Fibroblast of skin of abdomen (primary cell): ENCODE measurements around the gene UMPS. TPM values are rescaled to one million over a fixed set of nuclear protein-coding genes. Genes with fewer than 3 reads are reported as not detected.
"Not testable (repeated sequence)": the region's sequence is repeated elsewhere in the genome, so short reads cannot be mapped to it uniquely, and the experiment has no call there.

Experiments
- DNase-seq: peaks from one replicate; pipeline ENCODE4 v3.0.0-alpha.2; 2013
- polyA plus RNA-seq, 2 experiments: library from polyadenylated mRNA; unstranded; fragments of 120-200 nt; gene quantifications; one replicate each; pipeline ENCODE4 v1.2.1, GENCODE V29; 2013; ENCODE audit not compliant: insufficient read length in 2 of 2

UMPS gene
- 27.9 TPM for polyA plus RNA-seq (2013, experiment 1 of 2; ENCODE audit: insufficient read length)
- 26.5 TPM for polyA plus RNA-seq (2013, experiment 2 of 2; ENCODE audit: insufficient read length)

DNA sequence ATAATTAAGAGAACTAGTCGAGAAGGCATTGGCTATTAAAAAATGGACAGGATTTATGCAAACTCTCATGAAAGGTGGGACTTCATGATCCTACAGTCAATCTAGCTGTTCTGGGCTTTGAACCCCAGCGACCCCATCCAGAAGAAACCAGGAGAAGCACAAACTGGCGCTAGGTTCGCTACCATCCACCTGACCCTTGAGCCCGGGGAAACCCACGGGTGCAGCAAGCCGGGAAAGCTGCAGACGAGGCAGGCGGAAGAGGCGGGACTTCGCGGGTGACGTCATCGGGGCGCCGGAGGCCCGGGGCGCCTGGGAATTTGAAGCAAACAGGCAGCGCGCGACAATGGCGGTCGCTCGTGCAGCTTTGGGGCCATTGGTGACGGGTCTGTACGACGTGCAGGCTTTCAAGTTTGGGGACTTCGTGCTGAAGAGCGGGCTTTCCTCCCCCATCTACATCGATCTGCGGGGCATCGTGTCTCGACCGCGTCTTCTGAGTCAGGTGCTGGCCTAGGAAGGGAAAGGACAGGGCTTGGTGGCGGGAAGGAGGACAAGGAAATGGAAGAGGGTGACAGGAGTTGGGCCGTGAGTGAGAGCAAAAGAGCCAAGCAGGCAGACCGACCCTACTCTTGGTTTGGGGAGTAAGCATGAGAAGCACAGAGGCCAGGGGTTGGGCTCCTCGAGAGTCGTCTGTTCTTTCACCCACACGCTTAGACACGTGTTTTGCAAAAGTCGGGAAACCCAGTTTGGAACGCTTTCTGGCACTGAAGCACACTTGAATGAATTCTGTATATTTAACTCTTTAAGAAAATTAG, at the start of gene UMPS:
TSS of gene UMPS (plus strand) at position 324 of the 812 bp plus-strand sequence. CDS start at position 344, 20 bp downstream.
- DNase-seq, result peak; percentile 83

DNA sequence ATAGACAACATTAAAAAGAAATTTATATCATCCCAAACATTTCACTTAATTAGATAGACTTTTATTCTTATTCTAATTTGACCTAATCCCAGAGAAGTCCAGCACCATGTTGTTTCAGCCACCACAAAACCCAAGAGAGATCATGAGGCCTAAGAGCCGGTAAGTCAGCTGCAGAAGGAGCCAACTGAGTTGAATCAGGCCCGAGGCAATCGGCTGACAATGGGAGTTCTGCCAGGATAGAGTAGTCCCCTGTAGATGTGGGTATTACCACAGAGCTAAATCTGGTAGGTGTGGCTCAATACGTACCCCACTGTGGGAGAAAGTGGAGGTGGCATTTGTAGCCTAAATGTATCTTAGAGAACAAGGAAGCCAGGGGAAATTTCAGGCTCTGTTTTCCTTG, 49.7 kb upstream of the UMPS start:
- no peak for DNase-seq

DNA sequence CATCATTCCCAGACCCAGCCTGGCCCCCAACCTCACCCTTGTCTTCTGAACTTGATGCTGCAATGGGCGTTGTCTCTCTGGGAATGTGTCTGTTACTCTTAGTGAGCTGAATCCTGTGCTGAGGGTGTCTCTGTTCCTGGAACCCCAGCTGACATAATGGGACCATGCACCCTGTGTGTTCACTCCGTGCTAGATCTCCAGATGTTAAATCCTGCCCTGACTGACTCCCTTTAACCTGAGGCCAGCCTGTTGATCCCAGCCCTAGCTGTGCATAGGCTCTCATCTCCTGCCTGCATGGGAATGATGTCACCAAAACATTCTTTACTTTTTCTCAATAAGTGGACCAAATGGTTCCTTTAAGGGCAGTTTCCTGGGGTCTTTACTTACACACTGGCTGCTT, 48.0 kb upstream of the UMPS start:
- DNase-seq, result no peak

DNA sequence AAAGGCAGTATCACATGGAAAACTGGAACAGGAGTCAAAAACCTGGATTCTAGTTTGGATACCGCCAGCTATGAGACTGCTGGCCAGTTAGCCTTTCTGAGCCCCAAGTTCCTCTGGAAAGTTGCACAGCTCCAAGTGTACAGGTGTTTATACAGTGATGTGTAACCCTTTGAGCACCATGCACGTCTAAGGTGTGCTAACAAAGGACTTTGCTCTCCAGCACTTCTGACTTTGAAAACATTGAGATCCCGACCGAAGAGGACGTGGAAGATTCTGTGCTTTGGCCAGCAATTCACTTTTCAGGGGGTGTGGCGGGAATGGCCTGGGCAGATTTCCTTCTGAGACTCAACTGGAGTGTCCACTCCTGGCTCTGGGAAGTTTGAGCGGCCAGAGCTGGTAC, 45.8 kb upstream of the UMPS start:
- no peak for DNase-seq

DNA sequence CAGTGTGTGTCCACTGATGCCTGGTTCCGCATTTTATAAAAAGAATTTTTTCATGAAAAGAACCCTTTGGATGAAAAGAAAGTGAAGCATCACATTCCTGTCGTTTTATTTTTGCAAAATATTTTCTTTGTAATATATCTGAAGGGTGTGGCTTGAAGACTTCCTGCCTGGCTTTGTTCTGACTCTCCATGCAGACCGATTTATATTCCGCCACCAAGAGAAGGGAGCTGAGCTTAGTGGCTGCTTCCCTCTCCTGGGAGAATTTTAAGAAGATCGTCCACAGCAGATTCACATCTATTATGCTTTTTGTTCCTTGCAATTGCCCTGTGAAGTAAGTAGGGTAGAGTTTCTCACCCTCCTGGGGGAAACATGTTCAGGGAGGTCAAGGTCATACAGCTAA, 45.2 kb upstream of the UMPS start:
- DNase-seq, result no peak

DNA sequence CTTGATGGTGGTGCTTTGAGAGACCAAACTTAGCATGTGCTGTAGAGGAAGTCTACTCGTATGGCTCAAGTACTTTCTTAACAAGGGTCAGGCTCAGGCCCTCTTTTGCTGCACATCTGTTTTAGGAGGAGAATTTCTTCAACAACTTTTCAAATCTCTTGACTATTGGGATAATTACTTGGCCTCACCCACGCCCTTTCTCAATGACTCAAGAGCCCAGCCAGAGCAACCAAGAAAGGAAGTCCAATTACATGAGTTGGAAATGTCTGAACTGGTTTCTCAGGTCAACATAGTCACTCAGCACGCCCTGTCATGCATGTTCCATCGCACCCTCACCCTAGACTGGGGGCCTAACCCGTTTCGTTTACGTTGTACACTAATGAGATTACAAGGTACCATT, 44.8 kb upstream of the UMPS start:
- no peak for DNase-seq

DNA sequence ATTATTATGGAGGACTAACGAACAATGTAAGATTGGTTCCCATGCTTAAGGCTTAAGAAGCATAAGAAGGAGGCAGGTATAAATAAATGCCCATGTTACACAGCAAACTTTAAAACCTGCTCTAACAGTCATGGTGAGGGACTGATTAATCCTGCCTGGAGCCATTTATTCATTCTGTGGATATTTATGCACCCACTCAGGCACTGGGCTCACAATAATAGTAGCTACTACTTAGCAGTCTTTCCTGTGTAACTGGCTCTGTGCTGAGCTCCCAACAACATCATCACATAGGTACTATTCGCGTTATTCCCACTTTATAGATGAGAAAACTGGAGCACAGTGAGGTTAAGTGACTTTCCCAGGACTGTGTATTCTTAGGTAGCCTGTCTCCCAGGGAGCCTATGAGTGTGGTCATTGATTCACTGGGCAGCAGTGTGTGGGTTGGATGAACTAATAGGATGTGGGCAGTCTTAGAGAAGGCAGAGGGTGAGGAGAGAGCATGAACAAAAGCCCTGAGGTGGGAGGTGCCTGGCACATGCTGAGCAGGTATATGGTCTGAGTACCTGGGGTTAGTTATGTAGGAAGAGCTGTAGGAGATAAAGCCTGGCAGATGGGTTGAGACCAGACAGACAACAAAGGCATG, 44.1 kb upstream of the UMPS start:
- no peak for DNase-seq

DNA sequence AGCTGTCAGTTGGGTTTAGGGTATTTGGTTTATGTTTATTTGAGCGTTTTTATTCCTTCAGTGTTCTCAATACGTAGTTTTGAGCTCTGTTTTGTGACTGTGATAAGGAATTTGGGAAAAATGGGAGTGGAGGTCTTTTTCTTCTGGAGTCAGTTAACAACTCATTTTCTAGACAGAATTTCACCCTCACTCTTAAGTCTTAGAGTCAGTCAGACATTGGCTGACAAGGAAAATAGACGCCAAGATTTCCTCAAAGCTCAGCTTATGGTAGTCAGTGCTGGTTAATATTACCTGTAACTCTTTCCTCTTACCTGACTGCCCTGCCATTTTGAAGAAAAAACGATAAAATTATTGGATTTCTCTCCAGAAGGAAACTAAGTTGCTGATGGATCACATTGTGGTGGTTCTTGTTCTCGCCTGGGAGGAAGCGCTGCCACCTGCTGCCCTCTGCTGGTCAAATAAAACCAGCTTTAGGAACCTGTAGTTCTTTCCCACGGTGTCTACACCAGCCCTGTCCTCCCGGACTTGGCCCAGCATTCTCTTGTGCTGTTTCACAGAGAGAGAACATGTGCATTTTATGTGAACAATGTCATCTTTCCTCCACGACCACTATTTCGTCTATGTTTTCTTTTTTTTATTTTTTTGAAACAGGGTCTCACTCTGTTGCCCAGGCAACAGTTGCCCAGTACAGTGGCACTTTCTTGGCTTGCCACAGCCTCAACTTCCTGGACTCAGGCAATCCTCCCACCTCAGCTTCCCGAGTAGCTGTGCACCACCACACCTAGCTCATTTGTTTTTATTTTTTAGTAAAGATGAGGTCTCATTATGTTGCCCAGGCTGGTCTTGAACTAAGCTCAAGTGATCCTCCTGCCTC, 41.4 kb upstream of the UMPS start:
- DNase-seq, result peak; percentile 70

DNA sequence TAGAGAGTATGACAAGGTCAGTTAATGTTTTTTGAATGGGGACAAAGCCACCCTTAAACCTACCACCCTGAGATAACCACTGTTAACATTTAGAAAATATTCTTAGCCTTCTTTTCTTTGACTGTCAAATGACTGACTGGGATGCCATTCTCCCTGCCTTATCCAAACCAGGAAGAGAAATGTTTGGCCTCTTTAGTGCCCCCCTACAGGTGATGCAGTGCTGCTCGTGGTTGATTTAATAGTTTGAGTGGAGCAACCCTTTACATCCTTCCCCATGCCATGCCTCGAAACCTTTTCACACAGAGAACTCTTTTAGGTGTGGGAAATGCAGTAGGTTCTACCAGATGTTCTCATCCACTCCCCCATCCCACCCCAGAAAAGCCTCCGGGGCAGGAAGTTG, 38.7 kb upstream of the UMPS start:
- no peak for DNase-seq

DNA sequence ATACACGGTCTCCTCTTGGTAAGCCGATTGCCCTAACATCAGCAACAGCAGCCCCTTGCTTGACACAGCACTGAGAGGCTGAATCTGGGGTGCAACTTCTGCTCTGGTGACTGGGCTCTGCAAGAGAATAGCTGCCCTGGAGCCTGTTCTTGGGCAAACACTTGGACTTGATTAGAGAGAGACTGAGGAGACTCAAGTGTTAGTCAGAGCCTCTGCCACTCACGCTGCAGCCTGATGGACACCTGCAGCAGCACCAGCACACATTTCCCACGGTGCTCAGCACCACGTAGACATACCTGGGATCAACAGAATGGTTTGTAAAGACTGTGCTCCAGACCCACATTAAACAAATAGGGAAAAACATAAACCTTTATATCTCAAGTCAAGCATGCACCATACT, 35.8 kb upstream of the UMPS start:
- no peak for DNase-seq

DNA sequence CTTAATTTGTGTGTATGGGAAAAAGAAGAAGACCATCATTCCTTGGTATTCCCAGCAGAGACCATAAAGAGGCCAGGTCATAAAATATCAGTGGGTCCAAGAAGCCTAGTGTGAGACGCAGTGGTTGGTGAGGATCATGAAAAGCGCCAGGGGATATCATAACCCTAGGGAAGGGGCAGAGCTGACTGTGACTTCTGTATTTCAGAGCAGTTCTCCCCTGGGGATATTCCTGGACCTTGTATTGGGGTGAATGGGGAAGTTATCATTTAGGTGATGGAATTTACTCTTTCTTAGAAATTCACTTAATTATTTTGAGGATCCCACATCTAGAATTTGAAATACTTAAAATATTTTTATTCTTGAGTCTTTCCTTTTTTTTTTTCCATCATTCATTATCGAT, 34.9 kb upstream of the UMPS start:
- no peak for DNase-seq

DNA sequence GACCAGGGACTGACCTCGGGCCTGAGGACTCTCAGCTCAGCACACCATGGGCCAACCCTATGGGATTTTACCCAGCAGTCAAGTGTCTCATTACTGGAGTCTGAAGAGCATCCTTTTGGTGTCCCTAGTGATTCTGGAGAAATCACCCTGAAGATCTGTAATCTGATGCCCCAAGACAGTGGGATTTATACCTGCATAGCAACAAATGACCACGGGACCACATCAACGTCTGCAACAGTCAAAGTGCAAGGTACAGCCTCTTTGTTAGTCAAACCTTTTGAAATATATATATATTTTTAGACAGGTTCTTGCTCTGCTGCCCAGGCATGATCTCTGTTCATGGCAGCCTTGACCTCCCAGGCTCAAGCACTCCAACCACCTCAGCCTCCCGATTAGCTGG, 34.2 kb upstream of the UMPS start:
- DNase-seq, result no peak

DNA sequence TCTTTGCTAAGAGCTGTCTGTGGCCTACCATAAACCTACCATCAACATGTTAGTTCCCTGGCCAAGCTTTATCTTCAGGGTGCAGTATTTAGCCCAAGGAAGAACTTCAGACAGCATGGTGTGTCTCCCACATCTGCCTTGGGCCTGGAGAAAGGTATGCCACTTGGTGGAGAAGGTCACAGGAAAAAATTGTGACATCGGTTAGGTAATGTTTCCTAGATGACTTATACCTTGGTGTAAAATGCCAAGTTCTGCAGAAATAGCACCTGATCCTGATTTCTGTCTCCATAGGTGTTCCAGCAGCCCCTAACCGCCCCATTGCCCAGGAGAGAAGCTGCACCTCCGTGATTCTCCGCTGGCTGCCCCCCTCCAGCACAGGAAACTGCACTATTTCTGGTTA, 33.0 kb upstream of the UMPS start:
- DNase-seq, result no peak

DNA sequence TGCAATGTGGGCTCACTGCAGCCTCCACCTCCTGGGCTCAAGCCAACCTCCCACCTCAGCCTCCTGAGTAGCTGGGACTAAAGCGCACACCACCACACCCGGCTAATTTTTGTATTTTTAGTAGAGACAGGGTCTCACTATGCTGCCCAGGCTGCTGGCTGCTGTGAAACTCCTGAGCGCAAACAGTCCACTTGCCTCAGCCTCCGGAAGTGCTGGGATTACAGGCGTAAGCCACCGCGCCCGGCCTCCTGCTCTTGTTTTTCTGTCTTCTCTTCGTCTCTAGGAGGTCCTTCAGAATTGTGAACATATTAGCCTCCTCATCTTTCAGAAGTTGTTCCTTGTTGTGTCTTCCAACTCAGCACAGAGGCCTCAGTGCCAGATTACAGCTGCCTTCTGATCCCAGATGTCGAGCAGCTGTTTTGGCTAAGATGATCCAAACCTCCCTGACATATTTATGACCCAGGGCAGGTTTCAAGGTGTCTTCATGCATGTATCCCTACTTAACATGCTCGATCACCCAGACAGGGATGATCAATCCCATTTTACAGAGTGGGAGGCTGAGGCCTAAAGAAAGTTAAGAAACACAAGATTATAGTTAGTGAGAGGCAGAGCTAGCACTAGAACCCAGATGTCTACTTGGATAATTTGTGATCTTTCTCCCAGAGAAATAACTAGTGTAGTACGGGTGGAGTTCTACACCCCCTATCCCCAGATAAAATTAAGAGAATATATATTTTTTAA, 32.1 kb upstream of the UMPS start:
- no peak for DNase-seq

DNA sequence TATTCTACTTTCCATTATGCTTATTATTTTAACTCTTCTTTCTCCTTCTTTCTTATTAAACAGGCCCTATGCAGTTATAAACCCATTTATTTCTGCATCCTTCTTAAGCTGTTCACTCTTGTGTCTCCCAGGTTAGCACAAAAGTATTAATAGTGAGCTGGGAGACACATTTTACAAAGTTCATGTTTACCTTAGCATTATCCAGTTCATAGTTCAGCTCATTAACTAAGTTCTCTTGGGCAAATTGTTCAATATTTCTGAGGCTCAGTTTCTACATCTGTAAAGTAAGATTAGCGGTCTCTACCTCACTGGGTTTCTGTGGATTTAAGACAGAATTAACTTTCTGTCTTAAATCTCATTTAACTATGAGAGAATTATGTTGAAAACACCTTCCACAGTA, 31.2 kb upstream of the UMPS start:
- DNase-seq, result no peak

DNA sequence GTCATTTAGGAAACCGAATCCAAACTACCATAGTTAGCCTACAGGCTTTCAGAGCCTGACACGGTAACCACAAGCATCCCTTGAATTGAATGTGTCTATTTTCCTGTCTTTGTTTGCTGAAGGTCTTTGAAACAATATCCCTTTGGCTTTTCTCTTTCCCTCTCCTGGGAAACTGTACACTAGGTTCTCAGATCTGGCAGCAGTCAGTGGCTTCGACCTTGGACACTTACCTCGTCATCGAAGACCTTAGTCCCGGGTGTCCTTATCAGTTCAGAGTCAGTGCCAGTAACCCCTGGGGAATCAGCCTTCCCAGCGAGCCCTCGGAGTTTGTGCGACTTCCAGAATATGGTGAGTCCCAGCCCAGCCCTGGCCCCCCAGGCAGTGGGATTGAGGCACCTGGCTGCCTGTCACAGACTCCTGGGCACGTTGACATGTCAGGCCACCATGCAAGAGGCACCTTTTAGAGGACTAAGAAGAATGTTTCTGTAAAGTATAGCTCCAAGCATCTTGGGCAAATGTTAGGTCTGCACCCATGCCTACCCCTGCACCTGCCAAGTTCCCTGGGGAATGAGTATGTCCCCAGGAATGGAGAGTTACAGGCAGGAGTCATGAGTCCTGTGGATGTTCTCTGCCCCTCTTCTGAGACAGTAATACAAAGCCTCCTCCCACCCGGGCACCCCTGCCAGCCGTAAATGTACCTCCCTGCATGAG, 30.4 kb upstream of the UMPS start:
- no peak for DNase-seq

DNA sequence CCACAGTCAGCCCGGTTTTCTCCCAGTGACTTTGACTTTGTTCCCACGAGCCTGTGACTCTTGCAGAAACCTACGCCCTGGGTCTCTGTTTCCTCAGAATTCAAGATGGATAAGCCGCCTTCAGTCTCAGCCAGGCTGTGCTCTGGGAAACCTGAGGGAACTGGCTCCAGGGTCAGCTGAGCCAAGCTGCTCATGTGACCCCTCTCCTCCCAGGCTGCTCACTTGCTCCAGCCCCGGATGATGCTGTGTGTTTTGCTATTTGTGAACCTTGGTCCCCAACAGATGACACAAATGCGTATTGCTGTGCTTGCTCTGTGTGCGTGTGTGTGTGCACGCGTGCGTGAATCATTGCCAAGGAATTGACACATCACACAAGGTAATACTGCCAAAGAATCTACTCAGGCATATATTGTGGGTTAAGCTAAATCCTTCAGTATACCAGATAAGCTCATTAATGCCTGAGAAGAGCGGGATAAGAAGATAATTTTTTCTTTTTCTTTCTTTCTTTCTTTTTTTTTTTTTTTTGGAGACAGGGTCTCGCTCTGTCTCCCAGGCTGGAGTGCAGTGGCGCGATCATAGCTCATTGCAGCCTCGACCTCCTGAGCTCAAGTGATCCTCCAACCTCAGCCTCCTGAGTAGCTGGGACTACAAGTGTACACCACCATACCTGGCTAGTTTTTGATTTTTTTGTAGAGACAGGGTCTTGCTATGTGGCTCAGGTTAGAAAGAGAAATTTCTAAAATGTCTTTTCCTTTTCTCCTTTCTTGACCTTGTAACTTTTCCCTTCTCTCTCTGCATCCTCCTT, 29.2 kb upstream of the UMPS start:
- peak; percentile 43 for DNase-seq

DNA sequence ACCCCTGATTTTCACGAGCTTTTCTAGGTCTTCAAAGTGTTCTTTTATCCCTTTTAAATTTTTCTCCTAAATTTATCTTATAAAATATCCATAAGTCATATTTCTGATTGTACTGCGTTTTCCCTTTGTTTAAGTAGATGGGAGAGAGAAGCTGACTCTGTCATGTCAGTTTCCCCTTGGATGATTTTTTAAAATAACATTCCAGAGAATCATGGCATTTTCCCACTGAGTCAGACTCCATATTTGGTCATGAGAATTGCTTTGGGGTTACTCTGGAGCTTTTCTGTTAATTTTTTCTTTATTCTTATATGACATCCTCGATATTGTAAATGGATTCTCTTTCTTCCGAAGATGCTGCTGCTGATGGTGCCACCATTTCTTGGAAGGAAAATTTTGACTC, 28.6 kb upstream of the UMPS start:
- DNase-seq, result peak; percentile 82

DNA sequence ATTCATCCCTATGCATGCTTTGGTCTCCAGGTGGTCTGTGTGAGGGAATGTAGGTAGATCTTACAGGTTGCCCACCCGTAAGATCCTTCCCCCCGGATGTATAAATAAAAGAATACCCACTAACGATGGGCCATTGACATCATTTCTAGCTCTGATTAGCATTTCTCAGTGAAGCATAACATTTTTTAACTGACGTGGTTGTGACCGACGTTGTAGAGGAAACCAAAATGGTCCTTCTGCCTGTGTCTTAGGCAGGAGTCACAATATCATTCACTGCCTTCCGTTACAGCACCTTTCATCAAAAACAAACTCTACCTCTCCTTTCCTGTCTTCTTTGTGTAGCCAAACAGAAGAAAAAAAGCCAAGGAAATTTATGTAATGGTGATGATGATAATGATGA, 27.3 kb upstream of the UMPS start:
- DNase-seq, result no peak

DNA sequence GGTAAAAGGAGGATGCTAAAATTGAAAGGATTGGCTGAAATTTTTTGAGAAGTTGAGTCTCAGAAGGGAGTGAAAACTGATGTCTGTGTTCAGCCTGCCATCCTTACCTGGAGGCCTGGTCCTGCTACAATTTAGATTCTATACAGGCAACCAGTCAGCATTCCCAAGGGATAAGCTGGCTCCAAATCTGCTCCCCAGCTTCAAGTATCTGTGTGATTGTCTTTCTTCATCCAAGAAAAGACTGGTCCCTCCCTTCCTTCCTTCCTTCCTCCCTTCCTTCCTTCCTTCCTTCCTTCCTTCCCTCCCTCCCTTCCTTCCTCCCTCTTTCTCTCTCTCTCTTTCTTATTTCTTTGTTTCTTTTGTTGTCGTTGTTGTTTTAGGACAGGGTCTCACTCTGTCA, 24.7 kb upstream of the UMPS start:
- DNase-seq, result no peak

DNA sequence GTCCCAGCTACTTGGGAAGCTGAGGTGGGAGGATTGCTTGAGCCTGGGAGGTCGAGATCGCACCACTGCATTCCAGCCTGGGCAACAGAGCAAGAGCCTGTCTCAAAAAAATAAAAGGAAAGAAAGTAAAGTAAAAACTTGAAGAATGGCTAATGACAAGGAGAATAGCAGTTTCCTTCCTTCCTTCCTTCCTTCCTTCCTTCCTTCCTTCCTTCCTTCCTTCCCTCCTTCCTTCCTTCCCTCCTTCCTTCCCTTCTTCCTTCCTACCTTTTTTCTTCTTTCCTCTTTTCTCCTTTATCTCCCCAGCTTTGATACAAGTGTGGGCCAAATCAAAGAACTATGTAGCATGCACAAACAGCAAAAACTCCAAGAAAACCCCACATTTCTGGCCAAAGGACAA, 23.0 kb upstream of the UMPS start:
- DNase-seq, result not testable (repeated sequence)
